Naive thymus-derived CD8-positive, alpha-beta T cell (primary cell): ENCODE data around the gene MLEC. TPM values are rescaled to one million over a fixed set of nuclear protein-coding genes. Genes with fewer than 3 reads are reported as not detected.
A peak's percentile ranks its signal among the peaks of the same experiment; 100 is the strongest.

Experiments used
- ATAC-seq, 2 donors: fragments of 150-1000 bp; cut with Tn5 transposase in 1 of 2; sonication (Bioruptor Pico), chemical (Tn5 transposase) in 1 of 2; 1 replicate in 1 of 2; 2 replicates in 1 of 2; pipeline ENCODE4 v1.10.0; 2021; ENCODE audit warnings: mild to moderate bottlenecking in 2 of 2, moderate library complexity in 2 of 2
- POLR2A ChIA-PET: fragments of 350-600 bp; sonication (Branson Sonifier 250); formaldehyde crosslinking; loops from one replicate; lab custom pipeline; 2021; ENCODE audit warnings: antibody characterized with exemption; lab: Charles Lee
- DNase-seq, 10 donors: peaks; one replicate each; pipeline versions ENCODE4 v3.0.0 to v3.0.0-alpha.2; 2020 to 2022
- H3K27ac Mint-ChIP-seq, 10 donors: one replicate each; pipeline ENCODE4 v1.8.0; 2020 to 2022; ENCODE audit warnings: mild to moderate bottlenecking in 10 of 10, mixed read lengths in 10 of 10, moderate library complexity in 4 of 10, inconsistent platforms in 1 of 10
- H3K27me3 Mint-ChIP-seq, 5 donors: one replicate each; pipeline ENCODE4 v1.8.0; 2021 to 2022; ENCODE audit warnings: mixed read lengths in 5 of 5
- H3K36me3 Mint-ChIP-seq, 3 donors: one replicate each; pipeline ENCODE4 v1.8.0; 2020 to 2022; ENCODE audit warnings: mixed read lengths in 3 of 3, mild to moderate bottlenecking in 2 of 3, inconsistent platforms in 1 of 3
- H3K4me1 Mint-ChIP-seq, 4 donors: one replicate each; pipeline ENCODE4 v1.8.0; 2021 to 2022; ENCODE audit warnings: mixed read lengths in 4 of 4
- H3K4me3 Mint-ChIP-seq, 10 donors: one replicate each; pipeline ENCODE4 v1.8.0; 2020 to 2022; ENCODE audit warnings: mild to moderate bottlenecking in 10 of 10, mixed read lengths in 10 of 10, moderate library complexity in 6 of 10, inconsistent platforms in 1 of 10
- H3K9me3 Mint-ChIP-seq, 9 donors: one replicate each; pipeline ENCODE4 v1.8.0; 2020 to 2022; ENCODE audit warnings: mixed read lengths in 9 of 9, mild to moderate bottlenecking in 3 of 9, inconsistent platforms in 1 of 9, moderate library complexity in 1 of 9
- polyA plus RNA-seq, 3 donors: library from polyadenylated mRNA; unstranded; fragments of 300-500 nt; fragmentation: Illumina TruSeq; gene quantifications; one replicate each; pipeline ENCODE4 v1.2.3, GENCODE V29; 2021
- total RNA-seq, 8 experiments: library from RNA in 2 of 8; stranded (reverse) in 2 of 8; gene quantifications; one replicate each; pipeline ENCODE4 v1.2.3 and lab custom pipeline; 2021 to 2026

MLEC gene
- 10 to 100 TPM; 40.7 to 44.6 TPM for total RNA-seq
- 10 to 100 TPM; 32.7 to 41.2 (median 36.0) TPM for polyA plus RNA-seq
- total RNA-seq (lab: John Stamatoyannopoulos, UW), result 43.3 to 256 (median 123) reads per million in 6 experiments

GRCh38 chr12:120686690-120687577 is at the start of gene MLEC:
TSS of gene MLEC (plus strand) at chr12:120687149. CDS start at chr12:120687297, 148 bp downstream.
- H3K4me3 Mint-ChIP-seq, result peak within 1 kb of the TSS; percentile 85 to 97 (median 92)
- H3K36me3 Mint-ChIP-seq, result no peaks in the 10 kb centered on the region
- H3K4me1 Mint-ChIP-seq, result peaks cover 19 to 62% (median 39%) of the 10 kb centered on the region in 4 donors
- POLR2A ChIA-PET, result interaction anchor here (0.5 to 2.0 kb wide), 8 partner anchors 12 to 1580 kb away, joined by 3 to 11 read pairs (median 6); partner anchors contain the start of genes POP5, RNU4-2, RPLP0 and UNC119B
- ATAC-seq (peak; percentile 81 to 83), DNase-seq (peak; percentile 98 to 100 (median 99))
- no peaks in the 10 kb centered on the region for H3K27me3 Mint-ChIP-seq
- H3K9me3 Mint-ChIP-seq, result no peaks in the 10 kb centered on the region
- peak within 1 kb of the TSS; percentile 88 to 98 (median 96) for H3K27ac Mint-ChIP-seq

GRCh38 chr12:120639771-120640721 is 46.9 kb upstream of the MLEC start, which contains the start of gene CABP1:
TSS of gene CABP1 (plus strand) at chr12:120640626. CDS start at chr12:120640686, 60 bp downstream.
- POLR2A ChIA-PET, result no interaction called here
- ATAC-seq (peak; percentile 84 to 90), DNase-seq (peak; percentile 43 to 86 (median 66))
- Mint-ChIP-seq H3K9me3 (no peaks in the 10 kb centered on the region), H3K4me3 (peak within 1 kb of the TSS; percentile 66 to 89 (median 81)), H3K27ac (peak within 1 kb of the TSS in 2 of 10 donors; percentile 11 to 41), H3K4me1 (peaks cover 4 to 13% (median 9%) of the 10 kb centered on the region in 4 donors), H3K27me3 (peaks cover 14 to 39% (median 32%) of the 10 kb centered on the region in 5 donors), H3K36me3 (no peaks in the 10 kb centered on the region)

- DNase-seq (peak; percentile 28 to 75 (median 55)), ATAC-seq (peak; percentile 64 to 77)
- Mint-ChIP-seq H3K4me1 (peaks cover 4 to 13% (median 9%) of the 10 kb centered on the region in 4 donors), H3K9me3 (no peaks in the 10 kb centered on the region), H3K27ac (no peak overlapping the region), H3K4me3 (peak overlapping the region; percentile 66 to 89 (median 78)), H3K36me3 (no peaks in the 10 kb centered on the region), H3K27me3 (peaks cover 14 to 50% (median 40%) of the 10 kb centered on the region in 5 donors)
- POLR2A ChIA-PET, result interaction anchor here (0.6 kb wide), 1 partner anchor 73 kb away, joined by 3 read pairs; no protein-coding TSS in a partner anchor
These were observed 45.8 kb upstream of the MLEC start for GRCh38 chr12:120640861-120641833.

GRCh38 chr12:120642121-120642520 is 44.8 kb upstream of the MLEC start:
- Mint-ChIP-seq H3K27ac (no peak overlapping the region), H3K27me3 (peaks cover 19 to 58% (median 48%) of the 10 kb centered on the region in 5 donors), H3K4me3 (peak overlapping the region in 6 of 10 donors; percentile 12 to 89 (median 57)), H3K4me1 (peaks cover 6 to 15% (median 13%) of the 10 kb centered on the region in 4 donors), H3K36me3 (no peaks in the 10 kb centered on the region), H3K9me3 (no peaks in the 10 kb centered on the region)
- DNase-seq, result no peak
- POLR2A ChIA-PET, result no interaction called here
- ATAC-seq, result no peak

GRCh38 chr12:120642826-120643225 is 44.1 kb upstream of the MLEC start:
- POLR2A ChIA-PET, result no interaction called here
- Mint-ChIP-seq H3K27me3 (peaks cover 19 to 62% (median 49%) of the 10 kb centered on the region in 5 donors), H3K4me1 (peaks cover 6 to 16% (median 14%) of the 10 kb centered on the region in 4 donors), H3K9me3 (no peaks in the 10 kb centered on the region), H3K27ac (no peak overlapping the region), H3K4me3 (peak overlapping the region in 6 of 10 donors; percentile 14 to 56 (median 38)), H3K36me3 (no peaks in the 10 kb centered on the region)
- DNase-seq, result no peak
- ATAC-seq, result no peak

- Mint-ChIP-seq H3K4me3 (no peak overlapping the region), H3K4me1 (peaks cover 6 to 16% (median 14%) of the 10 kb centered on the region in 4 donors), H3K27ac (no peak overlapping the region), H3K27me3 (peaks cover 24 to 70% (median 55%) of the 10 kb centered on the region in 5 donors), H3K9me3 (no peaks in the 10 kb centered on the region), H3K36me3 (no peaks in the 10 kb centered on the region)
- DNase-seq, result no peak
- POLR2A ChIA-PET, result no interaction called here
- ATAC-seq, result no peak
These were observed 43.4 kb upstream of the MLEC start for GRCh38 chr12:120643574-120643973.

- no peak for DNase-seq
- POLR2A ChIA-PET, result interaction anchor here (1.2 kb wide), 1 partner anchor 65 kb away, joined by 4 read pairs; the partner anchor contains the start of gene UNC119B
- Mint-ChIP-seq H3K4me1 (peaks cover 12 to 26% (median 19%) of the 10 kb centered on the region in 4 donors), H3K27me3 (peaks cover 35 to 94% (median 64%) of the 10 kb centered on the region in 5 donors), H3K9me3 (no peaks in the 10 kb centered on the region), H3K4me3 (no peak overlapping the region), H3K36me3 (peaks cover 0 to 5% (median 0%) of the 10 kb centered on the region in 3 donors), H3K27ac (no peak overlapping the region)
- ATAC-seq, result no peak
These were observed 40.9 kb upstream of the MLEC start for GRCh38 chr12:120646044-120646443.

GRCh38 chr12:120647375-120647755 is 39.6 kb upstream of the MLEC start:
- Mint-ChIP-seq H3K27ac (no peak overlapping the region), H3K27me3 (peaks cover 28 to 95% (median 59%) of the 10 kb centered on the region in 5 donors), H3K36me3 (peaks cover 0 to 5% (median 0%) of the 10 kb centered on the region in 3 donors), H3K4me3 (no peak overlapping the region), H3K4me1 (peaks cover 9 to 20% (median 12%) of the 10 kb centered on the region in 4 donors), H3K9me3 (no peaks in the 10 kb centered on the region)
- DNase-seq (no peak), ATAC-seq (no peak)
- POLR2A ChIA-PET, result interaction anchor here (0.6 to 1.2 kb wide), 2 partner anchors 63 to 482 kb away, joined by 3 to 4 read pairs; partner anchors contain the start of gene UNC119B

- peaks cover 0 to 5% (median 0%) of the 10 kb centered on the region in 3 donors for H3K36me3 Mint-ChIP-seq
- peaks cover 9 to 20% (median 14%) of the 10 kb centered on the region in 4 donors for H3K4me1 Mint-ChIP-seq
- DNase-seq (no peak), ATAC-seq (peak in 1 of 2 donors; percentile 17)
- H3K27ac Mint-ChIP-seq, result no peak overlapping the region
- POLR2A ChIA-PET, result interaction anchor here (1.7 kb wide), 1 partner anchor 69 kb away, joined by 9 read pairs; the partner anchor contains the start of gene POP5
- peak overlapping the region in 5 of 10 donors; percentile 37 to 65 (median 41) for H3K4me3 Mint-ChIP-seq
- no peaks in the 10 kb centered on the region for H3K9me3 Mint-ChIP-seq
- peaks cover 27 to 95% (median 44%) of the 10 kb centered on the region in 5 donors for H3K27me3 Mint-ChIP-seq
These were observed 37.3 kb upstream of the MLEC start for GRCh38 chr12:120649442-120650232.

- H3K4me3 Mint-ChIP-seq, result no peak overlapping the region
- no peaks in the 10 kb centered on the region for H3K9me3 Mint-ChIP-seq
- peaks cover 0 to 5% (median 0%) of the 10 kb centered on the region in 3 donors for H3K36me3 Mint-ChIP-seq
- no peak for DNase-seq
- no peak overlapping the region for H3K27ac Mint-ChIP-seq
- H3K4me1 Mint-ChIP-seq, result peaks cover 9 to 20% (median 14%) of the 10 kb centered on the region in 4 donors
- ATAC-seq, result no peak
- peaks cover 28 to 92% (median 39%) of the 10 kb centered on the region in 5 donors for H3K27me3 Mint-ChIP-seq
- POLR2A ChIA-PET, result no interaction called here
These were observed 36.7 kb upstream of the MLEC start for GRCh38 chr12:120650233-120650690.
